ENCODE measurements around the gene C18orf54. TPM values are rescaled to one million over a fixed set of nuclear protein-coding genes. Genes with fewer than 3 reads are reported as not detected.

Gene C18orf54
- total RNA-seq, 4 donors from 2014 or later, result 0.37 to 5.1 (median 1.9) TPM

GRCh38 chr18:54335638-54336173, 22.0 kb upstream of the C18orf54 start:
- in situ Hi-C loops (cut with MboI; ENCODE audit: low pct_ligation_motif_present in 1 of 4, low pct_unique_long_range_greater_than_20kb in 1 of 4, low sequenced_read_pairs in 3 of 4) (loop anchor here in 1 of 4 donors (25.0 kb wide), 1 partner anchor 102 kb away; no protein-coding TSS in a partner anchor), intact Hi-C loops (cut with DNase I; ENCODE audit: low total_unique reads) (no loop called here)
- TF ChIP-seq EP300 (IDR thresholded peaks at IDR 0.05; ENCODE audit: low read depth), result no peak
- no peak for TF ChIP-seq POLR2A (IDR thresholded peaks at IDR 0.05)
- TF ChIP-seq, protein P1, sequence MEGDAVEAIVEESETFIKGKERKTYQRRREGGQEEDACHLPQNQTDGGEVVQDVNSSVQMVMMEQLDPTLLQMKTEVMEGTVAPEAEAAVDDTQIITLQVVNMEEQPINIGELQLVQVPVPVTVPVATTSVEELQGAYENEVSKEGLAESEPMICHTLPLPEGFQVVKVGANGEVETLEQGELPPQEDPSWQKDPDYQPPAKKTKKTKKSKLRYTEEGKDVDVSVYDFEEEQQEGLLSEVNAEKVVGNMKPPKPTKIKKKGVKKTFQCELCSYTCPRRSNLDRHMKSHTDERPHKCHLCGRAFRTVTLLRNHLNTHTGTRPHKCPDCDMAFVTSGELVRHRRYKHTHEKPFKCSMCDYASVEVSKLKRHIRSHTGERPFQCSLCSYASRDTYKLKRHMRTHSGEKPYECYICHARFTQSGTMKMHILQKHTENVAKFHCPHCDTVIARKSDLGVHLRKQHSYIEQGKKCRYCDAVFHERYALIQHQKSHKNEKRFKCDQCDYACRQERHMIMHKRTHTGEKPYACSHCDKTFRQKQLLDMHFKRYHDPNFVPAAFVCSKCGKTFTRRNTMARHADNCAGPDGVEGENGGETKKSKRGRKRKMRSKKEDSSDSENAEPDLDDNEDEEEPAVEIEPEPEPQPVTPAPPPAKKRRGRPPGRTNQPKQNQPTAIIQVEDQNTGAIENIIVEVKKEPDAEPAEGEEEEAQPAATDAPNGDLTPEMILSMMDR (IDR thresholded peaks at IDR 0.05), result no peak
- TF ChIP-seq POLR2AphosphoS5 (IDR thresholded peaks at IDR 0.05), result no peak
- 89 to 92% methylated on average over 2 of the region's 2 CpGs for WGBS, 2 donors (ENCODE audit: low coverage in 1 of 2)
- no peaks in the 10 kb centered on the region for H3K36me3 ChIP-seq
- peaks cover 0 to 6% of the 10 kb centered on the region in 2 donors for H3K9me3 ChIP-seq
- H3K27ac ChIP-seq, result no peak overlapping the region
- H3K4me3 ChIP-seq, result no peak overlapping the region
- no peaks in the 10 kb centered on the region for H3K27me3 ChIP-seq
- DNase-seq, result no peak
- no peaks in the 10 kb centered on the region for H3K4me1 ChIP-seq

- no peak overlapping the region for H3K4me3 ChIP-seq
- in situ Hi-C loops (cut with MboI; ENCODE audit: low pct_ligation_motif_present in 1 of 4, low pct_unique_long_range_greater_than_20kb in 1 of 4, low sequenced_read_pairs in 3 of 4) (loop anchor here in 1 of 4 donors (25.0 kb wide), 1 partner anchor 99 kb away; no protein-coding TSS in a partner anchor), intact Hi-C loops (cut with DNase I; ENCODE audit: low total_unique reads) (no loop called here)
- H3K27ac ChIP-seq, result no peak overlapping the region
- peaks cover 0 to 6% of the 10 kb centered on the region in 2 donors for H3K9me3 ChIP-seq
- WGBS, 2 donors (ENCODE audit: low coverage in 1 of 2), result 73 to 93% methylated on average over 3 to 4 of the region's 4 CpGs
- H3K27me3 ChIP-seq, result no peaks in the 10 kb centered on the region
- no peaks in the 10 kb centered on the region for H3K36me3 ChIP-seq
- no peak for DNase-seq
- TF ChIP-seq, protein P1 (IDR thresholded peaks at IDR 0.05), result no peak
- TF ChIP-seq POLR2A (IDR thresholded peaks at IDR 0.05), result no peak
- no peak for TF ChIP-seq POLR2AphosphoS5 (IDR thresholded peaks at IDR 0.05)
- no peak for TF ChIP-seq EP300 (IDR thresholded peaks at IDR 0.05; ENCODE audit: low read depth)
- no peaks in the 10 kb centered on the region for H3K4me1 ChIP-seq
Observed at GRCh38 chr18:54338230-54338629, 19.5 kb upstream of the C18orf54 start.

DNA sequence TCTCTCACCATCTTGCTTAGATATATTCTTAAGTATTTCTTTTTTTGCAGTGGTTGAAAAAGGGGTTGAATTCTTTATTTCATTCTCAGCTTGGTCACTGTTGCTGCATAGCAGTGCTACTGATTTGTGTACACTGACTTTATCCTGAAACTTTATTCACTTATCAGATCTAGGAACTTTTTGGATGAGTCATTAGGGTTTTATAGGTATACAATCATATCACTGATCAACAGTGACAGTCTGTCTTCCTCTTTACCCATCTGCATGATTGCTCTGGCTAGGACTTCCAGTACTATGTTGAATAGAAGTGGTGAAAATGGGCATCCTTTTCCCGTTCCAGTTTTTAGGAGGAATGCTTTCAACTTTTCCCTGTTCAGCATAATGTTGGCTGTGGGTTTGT, 6.5 kb upstream of the C18orf54 start:
- no peak for DNase-seq
- intact Hi-C loops (cut with DNase I; ENCODE audit: low total_unique reads) (no loop called here), in situ Hi-C loops (cut with MboI; ENCODE audit: low pct_ligation_motif_present in 1 of 4, low pct_unique_long_range_greater_than_20kb in 1 of 4, low sequenced_read_pairs in 3 of 4) (no loop called here)
- no peak for TF ChIP-seq POLR2A (IDR thresholded peaks at IDR 0.05)
- TF ChIP-seq, protein P1 (IDR thresholded peaks at IDR 0.05), result no peak
- TF ChIP-seq EP300 (IDR thresholded peaks at IDR 0.05; ENCODE audit: low read depth), result no peak
- TF ChIP-seq POLR2AphosphoS5 (IDR thresholded peaks at IDR 0.05), result no peak
- Histone ChIP-seq H3K4me3 (no peak overlapping the region), H3K36me3 (no peaks in the 10 kb centered on the region), H3K4me1 (no peaks in the 10 kb centered on the region), H3K27me3 (peaks cover 10% of the 10 kb centered on the region), H3K9me3 (no peaks in the 10 kb centered on the region), H3K27ac (no peak overlapping the region)
- WGBS, 2 donors (ENCODE audit: low coverage in 1 of 2), result 88 to 100% methylated on average over 1 of the region's 1 CpG

- Histone ChIP-seq H3K4me1 (peaks cover 0 to 15% (median 8%) of the 10 kb centered on the region in 4 donors), H3K27me3 (peaks cover 5% of the 10 kb centered on the region), H3K9me3 (no peaks in the 10 kb centered on the region), H3K4me3 (peak overlapping the region; percentile 73 to 95 (median 75)), H3K36me3 (no peaks in the 10 kb centered on the region), H3K27ac (peak overlapping the region; percentile 69 to 77 (median 76))
- no peak for DNase-seq
- TF ChIP-seq POLR2A (IDR thresholded peaks at IDR 0.05), result no peak
- TF ChIP-seq, protein P1 (IDR thresholded peaks at IDR 0.05), result no peak
- TF ChIP-seq EP300 (IDR thresholded peaks at IDR 0.05; ENCODE audit: low read depth), result no peak
- no peak for TF ChIP-seq POLR2AphosphoS5 (IDR thresholded peaks at IDR 0.05)
- 0 to 9% methylated on average over 1 to 15 of the region's 15 CpGs for WGBS, 2 donors (ENCODE audit: low coverage in 1 of 2)
- intact Hi-C loops (cut with DNase I; ENCODE audit: low total_unique reads), result no loop called here
- in situ Hi-C loops (cut with MboI; ENCODE audit: low pct_ligation_motif_present in 1 of 4, low pct_unique_long_range_greater_than_20kb in 1 of 4, low sequenced_read_pairs in 3 of 4), result no loop called here
Observed at GRCh38 chr18:54357082-54357659, 535 bp upstream of the C18orf54 start.
